NCI-H2171 treated with DMSO at 0.1 percent for 48 hours (cell line): ENCODE measurements around the gene PRKACB.
A peak's percentile ranks its signal among the peaks of the same experiment; 100 is the strongest.
"Not testable (repeated sequence)": the region's sequence is repeated elsewhere in the genome, so short reads cannot be mapped to it uniquely, and the experiment has no call there.

Experiments used
- DNase-seq: peaks from one replicate; lab custom pipeline; 2025; lab: John Stamatoyannopoulos, UW

PRKACB gene

DNA sequence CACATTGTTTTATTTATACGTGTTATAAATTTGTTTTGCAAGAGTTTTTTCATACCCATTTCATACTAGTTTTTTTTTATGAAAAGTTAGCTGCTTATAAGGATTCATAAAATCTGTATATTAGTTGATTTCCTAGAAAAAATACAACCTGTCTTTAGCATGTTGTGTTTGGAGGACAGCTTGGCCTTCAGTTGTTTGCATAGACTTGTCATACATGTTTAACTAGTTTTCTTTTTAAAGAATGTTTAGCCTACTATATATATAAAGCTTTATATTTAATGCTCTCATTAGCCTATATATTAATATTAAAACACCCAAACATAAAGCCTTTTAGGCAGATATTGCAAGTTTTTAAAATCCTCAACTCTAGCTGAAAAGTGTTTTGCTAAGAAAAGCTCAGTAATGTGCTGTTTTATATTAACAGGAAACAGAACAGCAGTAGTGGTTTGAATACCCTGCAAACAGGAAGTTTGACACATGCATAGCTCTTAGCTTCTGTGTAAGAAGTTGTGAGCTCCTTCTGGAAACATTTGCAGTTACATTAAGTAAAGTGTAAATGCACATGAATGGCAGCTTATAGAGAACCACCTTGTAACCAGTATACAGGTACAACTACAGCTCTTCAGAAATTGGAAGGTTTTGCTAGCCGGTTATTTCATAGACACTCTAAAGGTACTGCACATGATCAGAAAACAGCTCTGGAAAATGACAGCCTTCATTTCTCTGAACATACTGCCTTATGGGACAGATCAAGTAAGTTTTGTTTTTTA lies at the start of gene PRKACB:
Gene PRKACB, plus strand, starts transcription at position 476 of the 770 bp plus-strand sequence. Its CDS starts 91 bp downstream, at position 567.
- no peak for DNase-seq

DNA sequence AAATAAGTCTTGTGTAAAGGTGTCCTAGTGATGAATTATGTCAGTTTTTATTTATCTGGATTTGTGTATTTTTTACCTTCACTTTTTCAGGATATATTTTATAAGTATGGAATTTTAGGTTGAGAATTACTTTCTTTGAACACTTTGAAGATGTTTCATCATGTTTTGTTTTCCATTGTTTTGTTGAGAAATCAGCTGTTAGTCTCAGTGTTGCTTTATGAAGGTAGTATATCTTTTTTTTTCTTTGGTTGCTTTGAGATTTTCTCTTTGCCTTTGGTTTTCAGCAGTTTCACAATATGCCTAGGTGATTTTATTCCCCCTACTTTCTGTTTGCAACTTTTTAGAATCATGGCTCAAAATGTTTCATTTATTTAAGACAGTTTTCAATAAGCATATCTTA lies 48.8 kb upstream of the PRKACB start:
- DNase-seq: no peak

DNA sequence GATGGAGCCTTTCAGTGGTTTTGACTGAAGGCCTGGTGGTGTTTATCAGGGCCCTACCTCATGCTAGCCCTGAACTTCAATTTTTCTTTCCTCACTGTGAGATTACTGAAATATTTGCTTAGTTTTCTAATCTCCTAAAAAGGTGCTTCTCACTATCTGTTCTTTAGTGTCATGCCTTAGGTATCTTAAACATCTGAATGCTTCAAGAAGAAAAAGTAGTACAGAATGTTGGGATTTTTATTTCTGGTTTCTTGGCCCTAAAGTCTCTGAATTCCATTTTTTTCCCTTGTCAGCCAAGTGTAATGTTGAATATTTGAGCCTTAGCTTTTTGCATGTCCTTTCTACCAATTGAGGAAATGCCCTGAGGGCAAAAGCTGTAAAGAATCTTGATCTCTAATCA lies 47.9 kb upstream of the PRKACB start:
- DNase-seq: no peak

DNA sequence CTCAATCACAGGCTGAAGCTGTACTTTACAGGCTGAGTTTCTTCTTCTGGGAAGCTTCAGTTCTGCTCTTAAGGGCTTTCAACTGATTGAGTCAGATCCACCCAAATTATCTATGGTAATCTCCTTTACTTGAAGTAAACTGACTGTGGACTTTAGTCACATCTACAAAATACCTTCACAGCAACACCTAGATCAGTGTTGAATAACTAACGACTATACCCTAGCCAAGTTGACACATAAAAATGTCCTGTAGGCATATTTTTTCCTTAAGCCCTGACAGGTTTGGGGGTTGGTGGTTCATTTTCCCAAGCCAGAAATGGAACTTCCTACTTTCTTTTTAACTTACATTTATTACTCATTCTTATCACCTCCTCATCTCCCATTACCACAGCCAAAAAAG lies 42.9 kb upstream of the PRKACB start:
- no peak for DNase-seq

DNA sequence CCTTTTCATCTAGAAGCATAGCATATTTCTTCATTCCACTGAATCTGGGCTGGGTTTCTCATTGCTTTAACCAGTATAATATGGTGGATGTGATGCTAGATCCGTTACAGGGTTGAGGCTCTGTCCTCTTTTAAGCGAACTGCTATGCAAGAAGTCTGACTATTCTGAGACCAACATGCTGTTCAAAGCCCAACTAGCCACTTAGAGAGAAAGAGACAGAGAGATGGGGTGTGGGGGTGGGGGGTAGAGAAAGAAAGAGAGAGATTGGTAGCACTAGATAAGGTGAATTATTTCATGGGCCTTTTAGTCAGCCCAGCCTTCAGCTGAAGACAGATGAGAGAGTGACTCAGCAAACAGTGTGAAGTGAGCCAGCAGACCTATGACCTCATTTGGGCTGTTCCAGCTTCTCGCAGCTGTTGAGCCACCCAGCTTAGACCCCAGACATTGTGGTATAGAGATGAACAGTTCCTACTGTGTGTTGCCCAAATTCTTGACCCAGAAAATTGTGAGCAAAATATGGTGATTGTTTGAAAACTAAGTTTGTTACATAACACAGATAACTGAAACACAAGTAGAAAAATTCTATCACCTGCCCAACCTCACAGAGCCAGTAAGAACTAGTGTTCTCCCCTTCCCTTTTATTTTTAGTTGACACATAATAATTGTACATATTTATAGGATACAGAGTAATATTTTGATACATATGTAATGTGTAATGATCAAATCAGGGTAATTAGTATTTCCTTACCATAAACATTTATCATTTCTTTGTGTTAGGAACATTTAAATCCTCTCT lies 40.7 kb upstream of the PRKACB start:
- peak; percentile 65 for DNase-seq

DNA sequence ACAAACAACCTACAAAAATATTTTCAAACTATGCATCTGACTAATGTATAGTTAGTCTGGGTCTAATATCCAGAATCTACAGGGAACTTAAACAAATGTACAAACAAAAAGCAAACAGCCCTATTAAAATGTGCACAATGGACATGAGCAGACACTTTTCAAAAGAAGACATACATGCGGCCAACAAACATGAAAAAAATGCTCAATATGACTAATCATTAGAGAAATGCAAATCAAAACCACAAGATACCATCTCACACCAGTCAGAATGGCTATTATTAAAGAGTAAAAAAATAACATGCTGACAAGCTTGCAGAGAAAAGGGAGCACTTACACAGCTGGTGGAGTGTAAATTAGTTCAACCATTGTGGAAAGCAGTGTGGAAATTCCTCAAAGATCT lies 36.5 kb upstream of the PRKACB start:
- not testable (repeated sequence) for DNase-seq

DNA sequence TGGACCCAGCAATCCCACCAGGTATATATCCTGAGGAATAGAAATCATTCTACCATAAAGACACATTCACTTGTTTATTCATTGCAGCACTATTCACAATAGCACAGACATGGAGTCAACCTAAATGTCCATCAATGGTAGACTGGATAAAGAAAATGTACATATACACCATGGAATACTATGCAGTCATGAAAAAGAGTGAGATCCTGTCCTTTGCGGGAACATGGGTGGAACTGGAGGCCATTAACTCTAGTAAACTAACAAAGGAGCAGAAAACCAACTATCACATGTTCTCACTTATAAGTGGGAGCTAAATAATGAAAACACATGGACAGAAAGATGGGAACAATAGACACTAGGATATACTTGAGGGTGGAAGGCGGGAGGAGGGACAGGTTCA lies 36.1 kb upstream of the PRKACB start:
- no peak for DNase-seq

DNA sequence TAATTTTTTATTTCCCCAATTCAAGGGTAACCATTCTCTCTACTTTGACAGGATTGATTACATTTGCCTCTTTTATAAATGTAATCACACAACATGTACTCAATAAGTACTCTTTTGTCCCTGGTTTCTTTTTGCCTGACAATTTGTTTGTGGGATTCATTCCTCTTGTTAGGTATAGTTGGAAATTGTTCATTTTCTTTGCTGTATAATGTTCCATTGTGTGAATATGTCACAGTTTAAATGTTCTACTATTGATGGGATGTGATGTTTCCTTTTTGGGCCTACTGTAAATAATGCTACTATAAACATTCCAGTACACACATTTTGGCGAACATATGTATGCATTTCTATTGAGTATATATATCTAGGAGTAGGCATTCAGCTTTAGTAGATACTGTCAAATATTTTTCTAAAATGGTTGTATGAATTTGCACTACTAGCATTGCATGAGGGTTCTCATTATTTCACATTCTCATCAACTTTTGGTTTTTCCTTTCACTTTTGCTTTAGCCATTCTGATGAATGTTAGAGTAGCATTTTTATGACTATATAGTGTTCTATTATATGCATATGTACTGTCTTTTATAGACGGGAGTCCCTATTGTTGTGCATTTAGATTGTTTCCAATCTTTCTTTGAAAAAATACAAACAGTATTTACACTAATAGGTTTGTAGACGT lies 35.0 kb upstream of the PRKACB start:
- no peak for DNase-seq

DNA sequence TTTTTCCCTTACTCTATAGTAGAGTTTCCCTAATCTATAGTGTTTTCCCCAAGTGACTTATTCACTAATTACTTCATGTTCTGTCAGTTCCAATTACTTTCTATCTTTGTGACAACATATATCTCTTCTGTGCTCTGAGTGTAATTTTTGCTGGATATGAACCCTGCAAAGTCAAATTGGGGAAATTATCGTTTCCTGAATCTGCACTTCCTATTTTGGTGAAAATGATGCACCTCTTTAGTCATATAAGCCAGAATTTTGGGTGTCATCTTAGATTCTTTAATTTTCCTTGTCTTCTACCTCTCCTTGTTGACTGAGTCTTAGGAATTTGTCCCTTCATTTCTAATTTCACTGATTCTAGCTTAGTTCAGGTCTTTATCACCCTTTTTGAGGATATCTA lies 33.4 kb upstream of the PRKACB start:
- no peak for DNase-seq

DNA sequence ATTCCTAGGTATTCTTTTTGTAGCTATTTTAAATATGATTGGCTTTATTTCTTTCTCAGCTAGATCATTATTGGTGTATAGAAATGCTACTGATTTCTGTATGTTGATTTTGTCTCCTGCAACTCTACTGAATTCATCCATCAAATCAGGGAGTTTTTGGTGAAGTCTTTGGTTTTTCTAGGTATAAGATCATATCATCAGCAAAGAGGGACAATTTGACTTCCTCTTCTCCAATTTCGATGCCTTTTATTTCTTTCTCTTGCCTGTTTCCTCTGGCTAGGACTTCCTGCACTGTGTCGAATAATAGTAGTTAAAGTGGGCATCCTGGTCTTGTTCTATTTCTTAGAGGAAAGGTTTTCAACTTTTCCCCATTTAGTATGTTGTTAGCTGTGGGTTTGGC lies 27.5 kb upstream of the PRKACB start:
- DNase-seq: no peak

DNA sequence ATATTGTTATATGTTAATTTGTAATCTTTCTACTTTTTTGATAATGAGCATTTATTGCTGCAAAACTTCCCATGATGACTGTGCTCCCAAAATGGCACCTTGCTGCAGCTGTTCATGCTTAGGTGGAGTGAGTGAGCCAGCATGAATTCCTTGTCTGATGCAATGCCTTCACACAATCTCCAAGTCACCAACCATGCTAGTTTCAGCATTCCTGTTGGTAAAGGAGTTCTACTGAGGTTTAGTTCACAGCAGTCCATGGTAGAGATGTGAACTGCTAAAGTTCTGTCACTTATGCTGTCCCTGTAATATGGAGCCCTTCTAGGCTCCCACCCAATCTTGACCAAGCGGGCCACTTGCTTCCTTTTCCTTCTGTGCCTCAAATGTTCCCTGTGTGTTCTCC lies 26.2 kb upstream of the PRKACB start:
- no peak for DNase-seq

DNA sequence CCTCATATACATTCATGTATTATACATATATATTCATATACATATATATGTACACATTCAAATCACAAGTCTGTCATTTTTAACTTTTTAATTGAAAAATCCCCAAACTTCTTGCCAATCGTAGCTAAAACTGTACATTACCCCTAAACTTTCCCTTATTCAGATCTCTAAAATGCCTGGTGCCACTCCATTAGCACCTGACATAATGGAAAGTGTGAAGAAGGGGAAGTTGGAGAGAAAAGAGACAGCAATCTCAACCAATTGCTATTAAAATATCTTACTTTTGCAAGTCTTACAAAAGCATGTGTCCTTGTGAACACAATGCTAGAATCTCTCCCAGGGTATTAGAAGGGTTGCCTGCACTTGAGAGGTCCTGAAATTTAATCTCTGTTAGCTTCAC lies 22.7 kb upstream of the PRKACB start:
- DNase-seq: peak; percentile 27

DNA sequence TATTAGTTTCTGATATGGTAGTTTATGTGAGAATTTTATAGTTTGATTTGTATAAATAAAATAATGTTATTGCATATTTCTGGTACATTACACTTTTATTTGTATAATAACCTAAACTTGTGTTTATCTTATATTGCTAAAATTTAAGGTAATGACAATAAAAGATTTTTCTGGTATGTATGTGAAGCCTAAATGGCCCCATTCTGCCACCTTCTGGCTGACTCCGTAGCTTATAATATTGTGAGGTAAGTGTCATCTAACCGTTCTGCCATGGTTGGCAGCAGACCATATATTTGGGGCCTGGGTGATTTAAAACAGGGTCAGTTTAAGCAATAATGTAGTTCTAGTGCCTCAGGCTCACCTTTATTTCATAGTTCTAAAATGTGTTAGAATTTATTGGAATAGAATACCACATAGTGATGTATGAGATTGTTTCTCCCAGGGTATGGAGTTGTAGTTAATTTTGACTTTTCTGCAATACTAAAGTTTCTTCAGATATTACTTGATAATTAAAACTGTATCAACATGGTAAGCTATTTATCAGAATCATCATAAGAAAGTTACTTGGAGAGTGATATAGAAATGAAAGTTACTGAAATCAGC lies 21.2 kb upstream of the PRKACB start:
- DNase-seq: peak; percentile 36

DNA sequence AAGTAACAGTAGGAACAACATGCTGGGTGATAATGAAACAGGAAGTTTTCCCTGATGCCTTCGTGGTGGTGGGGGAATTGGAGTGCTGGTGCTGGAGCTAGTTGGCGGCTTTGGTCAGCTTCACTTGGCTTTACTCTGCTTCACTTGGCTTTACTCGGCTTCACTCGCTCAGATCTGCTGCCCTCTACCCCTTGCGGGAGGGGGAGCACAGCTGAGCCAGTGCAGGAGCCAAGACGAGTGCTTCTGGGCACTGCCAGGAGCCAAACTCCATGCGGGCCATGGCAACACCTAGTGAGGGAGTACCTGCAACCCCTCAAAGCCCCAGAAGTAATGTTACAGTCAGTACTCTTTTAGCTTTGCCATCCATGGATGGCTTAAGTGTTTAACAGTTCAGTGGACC lies 10.6 kb upstream of the PRKACB start:
- DNase-seq: no peak

DNA sequence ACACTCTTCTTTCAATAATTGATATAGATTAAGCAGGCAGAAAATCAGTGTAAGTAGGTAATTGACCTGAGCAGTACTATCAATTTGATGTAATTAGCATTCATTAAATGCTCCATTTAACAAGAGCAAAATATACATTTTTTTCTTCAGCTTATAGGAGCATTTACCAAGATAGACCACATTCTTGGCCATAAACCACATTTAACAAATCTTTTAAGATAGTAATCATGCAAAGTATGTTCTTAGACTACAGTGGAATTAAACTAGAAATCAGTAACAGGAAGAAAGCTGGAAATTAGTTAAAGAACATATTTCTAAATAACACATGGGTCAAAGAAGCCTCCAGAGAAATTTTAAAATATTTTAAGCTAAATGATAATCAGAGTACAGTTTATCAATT lies 8.7 kb upstream of the PRKACB start:
- no peak for DNase-seq

DNA sequence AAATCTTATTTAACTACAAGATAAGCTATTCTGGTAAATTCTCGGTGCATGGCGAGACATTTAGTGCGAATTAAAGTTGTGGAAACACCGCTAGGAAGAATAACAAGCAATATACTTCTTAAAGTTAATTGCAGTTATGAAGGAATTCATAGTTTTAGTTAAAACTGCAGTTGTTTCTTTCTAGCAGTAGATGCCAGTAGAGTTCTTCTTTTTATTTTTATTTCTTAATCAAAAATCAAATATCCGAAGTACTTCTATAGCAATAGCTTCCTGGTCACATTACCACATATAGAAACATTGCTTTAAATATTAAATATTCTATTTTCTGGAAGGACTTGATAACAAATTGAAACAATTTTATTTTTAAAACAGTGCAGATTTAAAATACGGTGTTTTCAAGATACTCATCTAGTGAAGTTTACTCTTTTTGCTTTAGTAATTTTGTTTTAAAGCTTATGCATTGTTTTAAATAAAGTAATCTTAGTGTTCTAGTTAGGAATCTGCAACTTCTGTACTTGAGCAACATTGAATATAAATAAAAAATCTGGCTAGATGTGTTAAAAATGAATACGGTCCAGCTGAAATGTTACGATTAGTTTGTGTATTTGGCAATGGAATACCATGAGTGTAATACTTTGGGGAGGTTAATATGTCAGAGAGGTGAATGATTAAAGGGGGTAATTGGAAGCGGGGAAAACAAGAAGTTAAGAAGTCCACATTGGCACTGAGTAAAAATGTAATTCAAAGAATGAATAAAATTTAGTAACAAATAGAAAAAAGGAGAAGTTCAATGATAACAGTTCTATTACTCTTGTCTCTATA lies 2.7 kb upstream of the PRKACB start:
- peak; percentile 20 for DNase-seq

DNA sequence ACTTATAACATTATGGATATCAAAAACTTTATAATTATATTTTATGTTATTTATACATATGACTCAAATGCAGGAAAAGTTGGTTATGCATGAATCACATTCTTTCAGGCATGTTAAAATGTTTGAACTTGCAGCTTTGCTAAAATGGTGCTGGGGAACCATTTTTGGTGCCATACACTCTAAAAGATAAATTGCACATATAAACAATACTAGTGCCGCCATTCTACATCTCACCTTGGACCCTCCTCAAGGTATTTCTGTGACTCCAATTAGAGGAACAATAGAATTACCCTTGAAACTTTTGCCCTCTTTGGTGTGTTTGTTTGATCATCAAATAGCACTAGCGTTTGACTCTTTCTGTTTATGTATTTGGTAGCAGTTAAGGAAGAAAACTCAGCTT lies 997 bp downstream of the PRKACB start:
- DNase-seq: no peak

DNA sequence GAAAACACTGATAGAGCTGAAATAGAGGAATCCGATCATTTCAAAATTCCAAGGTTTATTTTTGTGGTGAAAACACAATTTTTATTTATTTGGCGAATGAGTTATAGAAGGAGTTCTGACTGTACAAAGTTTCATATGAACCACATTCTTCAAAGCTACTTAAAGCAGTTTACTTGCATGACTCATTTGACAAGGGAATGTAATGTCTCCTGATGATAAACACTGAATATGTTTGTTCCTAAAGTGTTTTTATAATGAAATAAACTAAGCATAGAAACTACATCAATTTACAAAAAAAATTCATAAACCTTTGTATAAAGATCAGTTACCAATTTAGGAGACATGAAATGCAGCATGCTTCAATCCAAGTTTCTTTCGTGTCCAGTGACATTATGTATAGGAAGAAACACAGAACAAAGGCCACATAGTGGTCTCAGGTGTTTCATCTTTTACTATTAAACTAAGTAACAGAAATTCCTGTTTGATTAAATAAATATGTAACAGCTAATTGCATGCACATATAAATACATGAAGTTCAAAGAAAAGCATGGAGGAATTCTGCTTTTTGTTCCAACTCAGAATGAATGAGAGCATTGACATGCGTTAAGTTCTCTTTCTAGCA lies 2.5 kb downstream of the PRKACB start:
- DNase-seq: no peak

DNA sequence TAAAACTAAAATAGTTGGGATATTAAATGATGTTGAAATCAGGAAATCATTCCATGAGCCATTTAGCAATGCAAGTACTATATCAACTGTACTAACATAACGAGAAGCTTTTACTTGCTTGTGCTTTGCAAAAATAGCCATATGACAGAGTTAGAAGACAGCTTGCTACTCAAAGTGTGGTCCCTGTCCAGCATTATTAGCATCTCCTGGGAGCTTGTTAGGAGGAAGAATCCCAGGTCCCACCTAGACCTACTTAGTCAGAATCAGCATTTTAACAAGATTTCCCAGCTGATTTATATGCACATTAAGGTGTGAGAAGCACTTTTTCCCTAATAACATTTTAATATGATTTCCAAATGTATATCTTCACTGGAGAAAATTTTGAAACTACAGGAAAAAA lies 4.7 kb downstream of the PRKACB start:
- no peak for DNase-seq

DNA sequence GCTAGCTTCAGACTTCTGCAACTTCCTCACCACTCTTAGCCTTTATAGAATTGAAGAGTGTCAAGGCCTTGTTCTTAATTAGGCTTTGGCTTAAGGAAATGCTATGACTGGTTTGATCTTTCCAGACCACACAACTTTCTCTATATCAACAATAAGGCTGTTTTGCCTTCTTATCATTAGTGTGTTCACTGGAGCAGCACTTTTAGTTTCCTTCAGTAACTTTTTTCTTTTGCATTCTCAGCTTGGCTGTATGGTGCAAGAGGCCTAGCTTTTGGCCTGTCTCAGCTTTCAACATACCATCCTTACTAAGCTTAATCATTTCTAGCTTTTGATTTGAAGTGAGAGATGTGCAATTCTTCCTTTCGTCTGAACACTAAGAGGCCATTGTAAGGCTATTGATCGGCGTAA lies 8.6 kb downstream of the PRKACB start:
- DNase-seq: no peak

DNA sequence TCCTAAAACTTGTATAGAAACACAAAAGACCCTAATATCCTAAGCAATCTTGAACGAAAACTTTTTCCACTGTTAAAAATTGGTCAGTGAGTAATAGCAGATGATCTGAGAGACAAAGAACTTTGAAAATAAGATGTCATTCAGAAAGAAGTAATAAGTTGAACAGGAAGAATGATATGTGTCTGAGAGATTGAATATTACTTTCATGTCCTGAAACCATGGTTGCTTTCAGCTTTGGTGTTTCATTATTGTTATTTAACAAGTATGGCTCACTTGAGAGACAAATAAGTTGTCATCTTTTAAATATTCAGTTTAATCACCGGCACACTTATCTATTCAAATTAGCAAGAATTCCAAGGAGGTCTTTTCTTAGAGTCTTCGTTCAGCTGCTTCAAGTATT lies 11.4 kb downstream of the PRKACB start:
- DNase-seq: no peak
